ENCODE measurements around the gene ALDH8A1. TPM values are rescaled to one million over a fixed set of nuclear protein-coding genes. Genes with fewer than 3 reads are reported as not detected.
"Not testable (repeated sequence)": the region's sequence is repeated elsewhere in the genome, so short reads cannot be mapped to it uniquely, and the experiment has no call there.

The ALDH8A1 gene
- total RNA-seq, 2 experiments from 2014 or later: 0.85 to 1.2 TPM

- DNase-seq; H3K4me3 Mint-ChIP-seq; H3K9me3 Mint-ChIP-seq; POLR2A ChIA-PET; H3K4me1 Mint-ChIP-seq; CTCF ChIA-PET; H3K36me3 Mint-ChIP-seq (ENCODE audit: low read depth); H3K27me3 Mint-ChIP-seq; H3K27ac Mint-ChIP-seq: not testable (repeated sequence)
Measured at GRCh38 chr6:134898166-134898565, 51.7 kb downstream of the ALDH8A1 start.

- no peak overlapping the region for H3K4me3 Mint-ChIP-seq
- CTCF ChIA-PET: interaction anchor here (1.8 kb wide), 1 partner anchor 14 kb away, joined by 5 read pairs; no protein-coding TSS in a partner anchor
- peaks cover 13% of the 10 kb centered on the region for H3K27me3 Mint-ChIP-seq
- no peak for DNase-seq
- POLR2A ChIA-PET: no interaction called here
- H3K4me1 Mint-ChIP-seq: no peaks in the 10 kb centered on the region
- peaks cover 5% of the 10 kb centered on the region for H3K9me3 Mint-ChIP-seq
- no peaks in the 10 kb centered on the region for H3K36me3 Mint-ChIP-seq (ENCODE audit: low read depth)
- no peak overlapping the region for H3K27ac Mint-ChIP-seq
Measured at GRCh38 chr6:134896910-134897309, 53.0 kb downstream of the ALDH8A1 start.

- H3K27me3 Mint-ChIP-seq: peaks cover 17% of the 10 kb centered on the region
- H3K9me3 Mint-ChIP-seq: peaks cover 5% of the 10 kb centered on the region
- DNase-seq: no peak
- no peaks in the 10 kb centered on the region for H3K36me3 Mint-ChIP-seq (ENCODE audit: low read depth)
- no peaks in the 10 kb centered on the region for H3K4me1 Mint-ChIP-seq
- H3K27ac Mint-ChIP-seq: no peak overlapping the region
- no peak overlapping the region for H3K4me3 Mint-ChIP-seq
- ChIA-PET POLR2A (no interaction called here), CTCF (no interaction called here)
Measured at GRCh38 chr6:134894800-134895199, 55.1 kb downstream of the ALDH8A1 start.

GRCh38 chr6:134892362-134892761, 57.5 kb downstream of the ALDH8A1 start:
- no peak overlapping the region for H3K27ac Mint-ChIP-seq
- CTCF ChIA-PET: interaction anchor here (1.1 kb wide), 1 partner anchor 10 kb away, joined by 3 read pairs; no protein-coding TSS in a partner anchor
- peaks cover 22% of the 10 kb centered on the region for H3K27me3 Mint-ChIP-seq
- H3K9me3 Mint-ChIP-seq: peaks cover 5% of the 10 kb centered on the region
- no peak overlapping the region for H3K4me3 Mint-ChIP-seq
- DNase-seq: no peak
- POLR2A ChIA-PET: no interaction called here
- H3K36me3 Mint-ChIP-seq (ENCODE audit: low read depth): no peaks in the 10 kb centered on the region
- no peaks in the 10 kb centered on the region for H3K4me1 Mint-ChIP-seq

GRCh38 chr6:134891633-134892032, 58.3 kb downstream of the ALDH8A1 start:
- POLR2A ChIA-PET: no interaction called here
- CTCF ChIA-PET: interaction anchor here (1.1 kb wide), 1 partner anchor 10 kb away, joined by 3 read pairs; no protein-coding TSS in a partner anchor
- Mint-ChIP-seq H3K9me3 (peaks cover 5% of the 10 kb centered on the region), H3K27me3 (peaks cover 22% of the 10 kb centered on the region), H3K4me3 (no peak overlapping the region), H3K4me1 (no peaks in the 10 kb centered on the region), H3K27ac (no peak overlapping the region), H3K36me3 (ENCODE audit: low read depth) (no peaks in the 10 kb centered on the region)
- DNase-seq: no peak

GRCh38 chr6:134888316-134888715, 61.6 kb downstream of the ALDH8A1 start:
- Mint-ChIP-seq H3K36me3 (ENCODE audit: low read depth) (no peaks in the 10 kb centered on the region), H3K4me3 (no peak overlapping the region), H3K27me3 (peaks cover 35% of the 10 kb centered on the region), H3K9me3 (peaks cover 5% of the 10 kb centered on the region), H3K27ac (no peak overlapping the region), H3K4me1 (no peaks in the 10 kb centered on the region)
- CTCF ChIA-PET: interaction anchor here (0.6 to 0.7 kb wide), 3 partner anchors 12 to 945 kb away, joined by 3 read pairs; no protein-coding TSS in a partner anchor
- no peak for DNase-seq
- POLR2A ChIA-PET: no interaction called here

- H3K4me3 Mint-ChIP-seq: no peak overlapping the region
- H3K9me3 Mint-ChIP-seq: no peaks in the 10 kb centered on the region
- DNase-seq: no peak
- no peak overlapping the region for H3K27ac Mint-ChIP-seq
- H3K27me3 Mint-ChIP-seq: peaks cover 26% of the 10 kb centered on the region
- POLR2A ChIA-PET: no interaction called here
- no peaks in the 10 kb centered on the region for H3K4me1 Mint-ChIP-seq
- no peaks in the 10 kb centered on the region for H3K36me3 Mint-ChIP-seq (ENCODE audit: low read depth)
- CTCF ChIA-PET: no interaction called here
Measured at GRCh38 chr6:134884752-134885151, 65.1 kb downstream of the ALDH8A1 start.

- no peak for DNase-seq
- Mint-ChIP-seq H3K27me3 (peaks cover 24% of the 10 kb centered on the region), H3K36me3 (ENCODE audit: low read depth) (no peaks in the 10 kb centered on the region), H3K4me3 (no peak overlapping the region), H3K9me3 (no peaks in the 10 kb centered on the region), H3K4me1 (no peaks in the 10 kb centered on the region), H3K27ac (no peak overlapping the region)
- ChIA-PET CTCF (interaction anchor here (1.1 to 1.5 kb wide), 5 partner anchors 13 to 709 kb away, joined by 3 to 6 read pairs (median 4); no protein-coding TSS in a partner anchor), POLR2A (no interaction called here)
Measured at GRCh38 chr6:134883314-134883713, 66.6 kb downstream of the ALDH8A1 start.

- CTCF ChIA-PET: interaction anchor here (1.0 to 1.5 kb wide), 7 partner anchors 10 to 709 kb away, joined by 3 to 6 read pairs (median 4); no protein-coding TSS in a partner anchor
- H3K36me3 Mint-ChIP-seq (ENCODE audit: low read depth): no peaks in the 10 kb centered on the region
- no peak overlapping the region for H3K27ac Mint-ChIP-seq
Measured at GRCh38 chr6:134882426-134883038, 67.4 kb downstream of the ALDH8A1 start.

GRCh38 chr6:134880487-134881190, 69.3 kb downstream of the ALDH8A1 start:
- ChIA-PET CTCF (interaction anchor here (0.7 kb wide), 1 partner anchor 66 kb away, joined by 4 read pairs; no protein-coding TSS in a partner anchor), POLR2A (no interaction called here)
- H3K4me1 Mint-ChIP-seq: no peaks in the 10 kb centered on the region

More at GRCh38 chr6:134882426-134883038, 67.4 kb downstream of the ALDH8A1 start:
- Mint-ChIP-seq H3K4me1 (no peaks in the 10 kb centered on the region), H3K27me3 (peaks cover 21% of the 10 kb centered on the region), H3K9me3 (no peaks in the 10 kb centered on the region), H3K4me3 (no peak overlapping the region)
- peak; percentile 62 for DNase-seq
- POLR2A ChIA-PET: no interaction called here

GRCh38 chr6:134878136-134878535, 71.8 kb downstream of the ALDH8A1 start:
- Mint-ChIP-seq H3K9me3 (peaks cover 9% of the 10 kb centered on the region), H3K27ac (no peak overlapping the region), H3K4me1 (peaks cover 7% of the 10 kb centered on the region), H3K4me3 (no peak overlapping the region), H3K27me3 (peaks cover 1% of the 10 kb centered on the region), H3K36me3 (ENCODE audit: low read depth) (peaks cover 10% of the 10 kb centered on the region)
- POLR2A ChIA-PET: no interaction called here
- DNase-seq: no peak
- CTCF ChIA-PET: no interaction called here

More at GRCh38 chr6:134880487-134881190, 69.3 kb downstream of the ALDH8A1 start:
- DNase-seq: no peak
- no peak overlapping the region for H3K4me3 Mint-ChIP-seq
- no peak overlapping the region for H3K27ac Mint-ChIP-seq
- peaks cover 3% of the 10 kb centered on the region for H3K9me3 Mint-ChIP-seq
- peaks cover 17% of the 10 kb centered on the region for H3K27me3 Mint-ChIP-seq
- peaks cover under 1% of the 10 kb centered on the region for H3K36me3 Mint-ChIP-seq (ENCODE audit: low read depth)

- ChIA-PET POLR2A (no interaction called here), CTCF (no interaction called here)
- no peak for DNase-seq
- Mint-ChIP-seq H3K36me3 (ENCODE audit: low read depth) (peaks cover 10% of the 10 kb centered on the region), H3K9me3 (peaks cover 9% of the 10 kb centered on the region), H3K27me3 (no peaks in the 10 kb centered on the region), H3K4me1 (peaks cover 15% of the 10 kb centered on the region), H3K4me3 (no peak overlapping the region), H3K27ac (no peak overlapping the region)
Measured at GRCh38 chr6:134875367-134875766, 74.5 kb downstream of the ALDH8A1 start.

- no peaks in the 10 kb centered on the region for H3K27me3 Mint-ChIP-seq
- DNase-seq: peak; percentile 33
- POLR2A ChIA-PET: no interaction called here
- no peak overlapping the region for H3K27ac Mint-ChIP-seq
- H3K4me3 Mint-ChIP-seq: no peak overlapping the region
- CTCF ChIA-PET: no interaction called here
- H3K9me3 Mint-ChIP-seq: peaks cover 9% of the 10 kb centered on the region
- peaks cover 15% of the 10 kb centered on the region for H3K4me1 Mint-ChIP-seq
- H3K36me3 Mint-ChIP-seq (ENCODE audit: low read depth): peaks cover 10% of the 10 kb centered on the region
Measured at GRCh38 chr6:134873500-134874388, 76.2 kb downstream of the ALDH8A1 start.

Data from activated CD4-positive, alpha-beta memory T cell treated with anti-CD3 and anti-CD28 coated beads, Interleukin-2, amount 10 ng/mL, durations not matched to agents 7 days and 5 days (primary cell).